ENCODE measurements around the gene RNF2.

DNA sequence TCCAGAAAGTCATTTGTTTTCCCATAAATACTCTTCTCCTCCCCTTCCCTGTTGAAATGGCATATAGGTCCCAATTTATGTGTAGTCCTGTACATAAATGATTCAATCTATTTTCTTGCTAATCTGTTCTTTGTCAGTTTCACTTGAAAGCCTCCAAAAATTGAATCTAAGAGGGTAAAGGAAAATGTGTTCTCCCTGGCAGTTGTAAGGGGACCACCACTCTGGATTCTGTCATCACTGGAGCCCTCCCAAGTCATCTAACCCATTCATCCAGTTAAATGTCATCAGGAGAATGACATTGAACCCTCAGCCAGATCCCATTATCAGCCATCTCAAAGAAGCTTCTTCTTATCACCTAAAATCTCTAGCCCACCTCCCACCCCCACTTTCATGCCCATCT, 35.0 kb upstream of the RNF2 start:
- no peak for TF ChIP-seq GATA3 (IDR thresholded peaks at IDR 0.05; ENCODE audit: low read depth, low read length)
- no peak for TF ChIP-seq GATA2 (IDR thresholded peaks at IDR 0.05; ENCODE audit: low read depth, low read length)

Measured in SH-SY5Y (cell line).